ENCODE results near the gene FICD. TPM values are rescaled to one million over a fixed set of nuclear protein-coding genes. Genes with fewer than 3 reads are reported as not detected.

FICD gene
- total and polyA plus RNA-seq, 2 donors (not counting 1 experiment from before 2014, with no cell fraction given) = 1.2 to 9.1 TPM

GRCh38 chr12:108538146-108538545, 23.1 kb downstream of the FICD start:
- TF ChIP-seq CTCF (IDR thresholded peaks at IDR 0.05) (no peak), EZH2 (IDR thresholded peaks at IDR 0.05; ENCODE audit: borderline replicate concordance, insufficient read depth, low read depth, low read length, poor library complexity, severe bottlenecking) (no peak)
- H2AFZ ChIP-seq (ENCODE audit: insufficient read depth, low read depth, low read length, poor library complexity, severe bottlenecking) = no peak overlapping the region
- Mint-ChIP-seq H3K27me3 (no peaks in the 10 kb centered on the region), H3K4me3 (no peak overlapping the region), H3K9me3 (ENCODE audit: insufficient read depth) (no peaks in the 10 kb centered on the region), H3K27ac (no peak overlapping the region), H3K4me1 (peaks cover 16% of the 10 kb centered on the region)
- peaks cover 22% of the 10 kb centered on the region for H4K20me1 ChIP-seq (ENCODE audit: control insufficient read depth, insufficient read depth, low read length, poor library complexity, severe bottlenecking)
- no peak overlapping the region for H3K4me2 ChIP-seq (replicated peaks; ENCODE audit: low read depth, low read length, poor library complexity, severe bottlenecking)
- no peak for DNase-seq
- H3K4me1 ChIP-seq (ENCODE audit: control insufficient read depth in 2 of 2, insufficient read depth in 2 of 2, low read length in 2 of 2) = peaks cover 0 to 16% of the 10 kb centered on the region in 2 donors
- H3K79me2 ChIP-seq (ENCODE audit: control insufficient read depth, insufficient read depth, low read length) = peaks cover 35% of the 10 kb centered on the region
- H3K9me3 ChIP-seq (ENCODE audit: control extremely low read depth in 1 of 3, control insufficient read depth in 2 of 3, insufficient read depth in 1 of 3, low read length in 2 of 3) = peaks cover 0 to 5% (median 0%) of the 10 kb centered on the region in 3 donors
- no CpG with 5 or more reads among the region's 6 CpGs for WGBS (ENCODE audit: insufficient coverage)
- H3K36me3 ChIP-seq (replicated peaks in 1 of 2; ENCODE audit: control extremely low read depth in 1 of 2, control insufficient read depth in 1 of 2, extremely low read depth in 1 of 2, insufficient read depth in 2 of 2, low read length in 1 of 2) = peaks cover 7 to 77% of the 10 kb centered on the region in 2 experiments
- POLR2A ChIA-PET = no interaction called here
- CTCF ChIA-PET = interaction anchor here (0.6 kb wide), 1 partner anchor 19 kb away, joined by 3 read pairs; no protein-coding TSS in a partner anchor
- no peaks in the 10 kb centered on the region for H3K27me3 ChIP-seq (replicated peaks in 1 of 4; ENCODE audit: control extremely low read depth in 1 of 4, control insufficient read depth in 3 of 4, insufficient read depth in 4 of 4, low read length in 3 of 4)
- intact Hi-C loops (cut with micrococcal nuclease) = no loop called here
- H3K27ac ChIP-seq (ENCODE audit: low read length in 2 of 2) = no peak overlapping the region
- ATAC-seq (ENCODE audit: low read depth) = no peak
- no peak overlapping the region for H3K9ac ChIP-seq (ENCODE audit: low read length)
- no peak overlapping the region for H3K4me3 ChIP-seq (ENCODE audit: control extremely low read depth in 1 of 5, extremely low read depth in 1 of 5, insufficient read depth in 1 of 5, low read depth in 2 of 5, low read length in 4 of 5)

- H3K4me2 ChIP-seq (replicated peaks; ENCODE audit: low read depth, low read length, poor library complexity, severe bottlenecking) = no peak overlapping the region
- no peaks in the 10 kb centered on the region for H3K9me3 Mint-ChIP-seq (ENCODE audit: insufficient read depth)
- no peak for TF ChIP-seq CTCF (IDR thresholded peaks at IDR 0.05)
- TF ChIP-seq EZH2 (IDR thresholded peaks at IDR 0.05; ENCODE audit: borderline replicate concordance, insufficient read depth, low read depth, low read length, poor library complexity, severe bottlenecking) = no peak
- peaks cover 17% of the 10 kb centered on the region for H3K4me1 Mint-ChIP-seq
- ChIA-PET POLR2A (no interaction called here), CTCF (no interaction called here)
- no peak overlapping the region for H3K4me3 Mint-ChIP-seq
- H3K27me3 ChIP-seq (replicated peaks in 1 of 4; ENCODE audit: control extremely low read depth in 1 of 4, control insufficient read depth in 3 of 4, insufficient read depth in 4 of 4, low read length in 3 of 4) = no peaks in the 10 kb centered on the region
- no peak overlapping the region for H3K9ac ChIP-seq (ENCODE audit: low read length)
- ATAC-seq (ENCODE audit: low read depth) = no peak
- WGBS (ENCODE audit: insufficient coverage) = 97% methylated on average over 9 of the region's 10 CpGs
- peaks cover 41% of the 10 kb centered on the region for H3K79me2 ChIP-seq (ENCODE audit: control insufficient read depth, insufficient read depth, low read length)
- H3K27ac ChIP-seq (ENCODE audit: low read length in 2 of 2) = no peak overlapping the region
- no peak overlapping the region for H3K27ac Mint-ChIP-seq
- no peak overlapping the region for H2AFZ ChIP-seq (ENCODE audit: insufficient read depth, low read depth, low read length, poor library complexity, severe bottlenecking)
- peaks cover 0 to 5% (median 0%) of the 10 kb centered on the region in 3 donors for H3K9me3 ChIP-seq (ENCODE audit: control extremely low read depth in 1 of 3, control insufficient read depth in 2 of 3, insufficient read depth in 1 of 3, low read length in 2 of 3)
- no peaks in the 10 kb centered on the region for H3K27me3 Mint-ChIP-seq
- intact Hi-C loops (cut with micrococcal nuclease) = no loop called here
- DNase-seq = no peak
- peaks cover 0 to 16% of the 10 kb centered on the region in 2 donors for H3K4me1 ChIP-seq (ENCODE audit: control insufficient read depth in 2 of 2, insufficient read depth in 2 of 2, low read length in 2 of 2)
- peaks cover 28% of the 10 kb centered on the region for H4K20me1 ChIP-seq (ENCODE audit: control insufficient read depth, insufficient read depth, low read length, poor library complexity, severe bottlenecking)
- peaks cover 8 to 78% of the 10 kb centered on the region in 2 experiments for H3K36me3 ChIP-seq (replicated peaks in 1 of 2; ENCODE audit: control extremely low read depth in 1 of 2, control insufficient read depth in 1 of 2, extremely low read depth in 1 of 2, insufficient read depth in 2 of 2, low read length in 1 of 2)
- H3K4me3 ChIP-seq (ENCODE audit: control extremely low read depth in 1 of 5, extremely low read depth in 1 of 5, insufficient read depth in 1 of 5, low read depth in 2 of 5, low read length in 4 of 5) = no peak overlapping the region
These were observed 23.6 kb downstream of the FICD start for GRCh38 chr12:108538616-108539195.
